DND-41 (cell line): ENCODE results near the gene PMEPA1.
A peak's percentile ranks its signal among the peaks of the same experiment; 100 is the strongest.

Experiments
- EZH2 ChIP-seq: IDR thresholded peaks from 3 replicates; pipeline ENCODE4 v1.6.1; 2012; ENCODE audit warnings: borderline replicate concordance, low read depth, mild to moderate bottlenecking, moderate library complexity, low read length, inconsistent platforms; ENCODE audit not compliant: severe bottlenecking
- TF ChIP-seq, protein P1 (sequence below): IDR thresholded peaks from 2 replicates; pipeline ENCODE4 v1.5.1; 2012; ENCODE audit warnings: borderline replicate concordance, low read length, moderate library complexity, mild to moderate bottlenecking; ENCODE audit not compliant: poor library complexity, severe bottlenecking; ENCODE audit errors: extremely low read depth

DNA sequence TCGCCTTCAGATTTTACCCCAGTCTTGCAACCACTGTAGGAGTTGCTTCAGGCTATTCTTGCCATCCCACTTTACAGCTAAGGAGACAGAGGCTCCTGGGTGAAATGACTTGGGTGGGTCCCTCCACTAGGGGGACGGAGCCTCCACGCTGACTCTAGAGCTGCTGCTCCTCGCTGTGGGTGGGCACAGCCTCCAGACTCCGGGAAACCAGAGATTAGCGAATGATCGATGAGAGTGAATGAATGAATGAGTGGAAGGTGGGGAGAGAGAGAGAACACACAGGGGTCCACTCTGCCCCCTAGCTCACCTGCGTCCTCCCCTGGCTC lies 100.0 kb downstream of the PMEPA1 start:
- TF ChIP-seq, protein P1, sequence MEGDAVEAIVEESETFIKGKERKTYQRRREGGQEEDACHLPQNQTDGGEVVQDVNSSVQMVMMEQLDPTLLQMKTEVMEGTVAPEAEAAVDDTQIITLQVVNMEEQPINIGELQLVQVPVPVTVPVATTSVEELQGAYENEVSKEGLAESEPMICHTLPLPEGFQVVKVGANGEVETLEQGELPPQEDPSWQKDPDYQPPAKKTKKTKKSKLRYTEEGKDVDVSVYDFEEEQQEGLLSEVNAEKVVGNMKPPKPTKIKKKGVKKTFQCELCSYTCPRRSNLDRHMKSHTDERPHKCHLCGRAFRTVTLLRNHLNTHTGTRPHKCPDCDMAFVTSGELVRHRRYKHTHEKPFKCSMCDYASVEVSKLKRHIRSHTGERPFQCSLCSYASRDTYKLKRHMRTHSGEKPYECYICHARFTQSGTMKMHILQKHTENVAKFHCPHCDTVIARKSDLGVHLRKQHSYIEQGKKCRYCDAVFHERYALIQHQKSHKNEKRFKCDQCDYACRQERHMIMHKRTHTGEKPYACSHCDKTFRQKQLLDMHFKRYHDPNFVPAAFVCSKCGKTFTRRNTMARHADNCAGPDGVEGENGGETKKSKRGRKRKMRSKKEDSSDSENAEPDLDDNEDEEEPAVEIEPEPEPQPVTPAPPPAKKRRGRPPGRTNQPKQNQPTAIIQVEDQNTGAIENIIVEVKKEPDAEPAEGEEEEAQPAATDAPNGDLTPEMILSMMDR, result peak; percentile 31
- TF ChIP-seq EZH2, result no peak
